ENCODE results near the gene RBCK1.

RBCK1 gene

DNA sequence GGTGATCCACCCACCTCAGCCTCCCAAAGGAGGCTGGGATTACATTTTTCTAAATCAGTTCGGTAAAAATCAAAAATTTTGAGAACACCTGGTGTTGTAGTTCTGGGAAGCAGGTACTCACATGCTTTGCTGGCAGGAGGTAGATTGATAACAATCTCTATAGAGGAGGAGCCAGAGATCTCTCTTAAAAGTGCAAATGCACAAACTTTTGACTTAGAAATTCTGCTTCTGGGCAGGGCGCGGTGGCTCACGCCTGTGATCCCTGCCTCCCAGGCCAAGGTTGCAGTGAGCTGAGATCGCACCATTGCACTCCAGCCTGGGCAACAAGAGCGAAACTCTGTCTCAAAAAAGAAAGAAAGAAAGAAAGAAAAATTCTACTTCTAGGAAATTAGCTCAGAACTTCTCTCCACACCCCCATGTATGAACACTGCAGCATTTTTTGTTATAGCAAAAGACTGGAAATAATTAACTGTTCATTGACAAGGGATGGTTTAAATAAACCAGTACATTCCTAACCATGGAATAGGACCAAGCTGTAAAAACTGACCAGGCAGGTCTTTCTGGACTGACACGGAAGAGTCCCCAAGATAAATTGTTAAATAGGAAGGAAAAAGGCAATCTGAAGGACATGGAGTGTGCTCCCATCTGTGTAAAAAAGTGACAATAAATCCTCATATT, 41.9 kb upstream of the RBCK1 start:
- TF ChIP-seq, protein P1, sequence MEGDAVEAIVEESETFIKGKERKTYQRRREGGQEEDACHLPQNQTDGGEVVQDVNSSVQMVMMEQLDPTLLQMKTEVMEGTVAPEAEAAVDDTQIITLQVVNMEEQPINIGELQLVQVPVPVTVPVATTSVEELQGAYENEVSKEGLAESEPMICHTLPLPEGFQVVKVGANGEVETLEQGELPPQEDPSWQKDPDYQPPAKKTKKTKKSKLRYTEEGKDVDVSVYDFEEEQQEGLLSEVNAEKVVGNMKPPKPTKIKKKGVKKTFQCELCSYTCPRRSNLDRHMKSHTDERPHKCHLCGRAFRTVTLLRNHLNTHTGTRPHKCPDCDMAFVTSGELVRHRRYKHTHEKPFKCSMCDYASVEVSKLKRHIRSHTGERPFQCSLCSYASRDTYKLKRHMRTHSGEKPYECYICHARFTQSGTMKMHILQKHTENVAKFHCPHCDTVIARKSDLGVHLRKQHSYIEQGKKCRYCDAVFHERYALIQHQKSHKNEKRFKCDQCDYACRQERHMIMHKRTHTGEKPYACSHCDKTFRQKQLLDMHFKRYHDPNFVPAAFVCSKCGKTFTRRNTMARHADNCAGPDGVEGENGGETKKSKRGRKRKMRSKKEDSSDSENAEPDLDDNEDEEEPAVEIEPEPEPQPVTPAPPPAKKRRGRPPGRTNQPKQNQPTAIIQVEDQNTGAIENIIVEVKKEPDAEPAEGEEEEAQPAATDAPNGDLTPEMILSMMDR (IDR thresholded peaks at IDR 0.05; ENCODE audit: low read depth, low read length), result no peak
- no peak overlapping the region for H3K4me3 ChIP-seq (ENCODE audit: low read depth, low read length)

DNA sequence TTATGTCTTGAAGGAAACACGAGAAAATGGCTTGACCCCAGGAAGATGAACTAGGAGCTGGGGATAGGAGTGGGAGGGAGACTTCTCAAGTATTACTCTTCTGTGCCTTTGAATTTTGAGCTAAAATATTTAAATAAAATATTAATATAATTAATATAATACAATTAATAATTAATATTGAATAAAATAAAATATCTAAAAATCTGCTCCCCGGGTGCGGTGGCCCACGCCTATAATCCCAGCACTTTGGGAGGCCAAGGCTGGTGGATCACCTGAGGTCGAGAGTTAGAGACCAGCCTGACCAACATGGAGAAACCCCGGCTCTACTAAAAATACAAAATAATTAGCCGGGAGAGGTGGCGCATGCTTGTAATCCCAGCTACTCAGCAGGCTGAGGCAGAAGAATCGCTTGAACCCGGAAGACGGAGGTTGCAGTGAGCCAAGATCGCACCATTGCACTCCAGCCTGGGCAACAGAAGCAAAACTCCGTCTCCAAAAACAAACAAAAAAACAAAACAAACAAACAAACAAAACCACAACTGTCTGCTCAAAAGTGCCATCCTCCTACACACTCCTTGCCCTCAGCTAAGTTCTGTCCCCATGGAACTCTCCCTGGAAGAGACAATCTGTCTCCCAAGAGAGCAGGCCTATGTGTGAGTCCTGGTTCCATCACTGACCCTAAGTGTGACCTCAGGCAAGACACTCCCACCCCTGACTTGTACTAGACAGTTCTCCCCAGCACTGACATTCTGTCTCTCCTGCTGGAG, 41.2 kb upstream of the RBCK1 start:
- H3K4me3 ChIP-seq (ENCODE audit: low read depth, low read length), result no peak overlapping the region

DNA sequence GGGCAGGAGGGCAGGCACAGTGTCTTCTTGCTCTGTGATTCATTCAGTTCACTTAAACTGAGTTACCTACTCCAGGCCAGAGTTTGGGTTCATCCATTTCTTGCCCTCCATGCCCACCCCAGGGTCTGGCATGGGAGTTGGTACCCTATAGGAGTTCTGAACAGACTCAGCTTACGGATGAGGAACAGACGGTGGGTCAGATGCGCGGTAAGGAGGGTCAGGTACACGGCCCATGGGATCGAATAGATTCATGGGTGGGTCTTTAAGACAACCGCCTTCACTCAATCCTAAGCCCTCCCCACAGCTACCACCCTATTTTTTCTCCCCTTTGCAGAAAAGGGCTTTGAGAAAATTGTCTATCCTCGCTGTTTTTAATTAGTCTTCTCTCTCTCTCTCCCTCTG, 40.6 kb upstream of the RBCK1 start:
- TF ChIP-seq, protein P1 (IDR thresholded peaks at IDR 0.05; ENCODE audit: low read depth, low read length), result no peak
- H3K4me3 ChIP-seq (ENCODE audit: low read depth, low read length), result no peak overlapping the region

More for the DNA sequence above, 41.2 kb upstream of the RBCK1 start:
- TF ChIP-seq, protein P1 (IDR thresholded peaks at IDR 0.05; ENCODE audit: low read depth, low read length), result no peak

DNA sequence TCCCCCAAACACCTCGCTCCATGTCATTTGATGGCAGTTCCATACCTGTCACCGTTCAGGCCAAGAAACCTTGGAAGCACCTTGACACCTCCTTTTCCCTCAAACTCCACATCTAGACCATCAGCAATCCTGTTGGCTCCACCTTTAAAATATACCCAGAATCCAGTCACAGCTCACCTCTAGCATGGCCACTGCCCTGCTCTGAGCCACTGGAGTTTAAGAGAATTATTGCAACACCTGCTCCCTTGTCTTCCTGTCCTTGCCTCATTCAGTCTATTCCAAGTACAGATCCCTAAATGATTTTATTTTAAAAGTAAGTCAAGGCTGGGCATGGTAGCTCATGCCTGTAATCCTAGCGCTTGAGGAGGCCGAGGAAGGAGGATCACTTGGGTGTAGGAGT, 39.2 kb upstream of the RBCK1 start:
- TF ChIP-seq, protein P1 (IDR thresholded peaks at IDR 0.05; ENCODE audit: low read depth, low read length), result no peak
- no peak overlapping the region for H3K4me3 ChIP-seq (ENCODE audit: low read depth, low read length)

DNA sequence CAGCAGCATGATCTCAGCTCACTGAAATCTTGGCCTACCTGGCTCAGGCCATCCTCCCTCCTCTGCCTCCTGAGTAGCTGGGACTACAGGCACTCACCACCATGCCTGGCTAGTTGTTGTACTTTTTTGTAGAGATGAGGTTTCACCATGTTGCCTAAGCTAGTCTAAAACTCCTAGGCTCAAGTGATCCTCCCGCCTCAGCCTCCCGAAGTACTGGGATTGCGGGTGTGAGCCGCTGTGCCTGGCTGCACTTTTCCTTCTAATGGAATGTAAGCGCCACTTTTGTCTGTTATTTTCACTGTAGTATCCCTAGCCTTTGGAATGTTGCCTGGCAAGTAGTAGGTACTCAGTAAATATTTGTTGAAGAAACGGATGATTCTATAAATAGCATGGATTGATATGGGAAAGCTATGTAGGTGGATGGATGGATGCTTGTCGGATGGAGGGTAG, 37.9 kb upstream of the RBCK1 start:
- TF ChIP-seq, protein P1 (IDR thresholded peaks at IDR 0.05; ENCODE audit: low read depth, low read length), result no peak
- H3K4me3 ChIP-seq (ENCODE audit: low read depth, low read length), result no peak overlapping the region

DNA sequence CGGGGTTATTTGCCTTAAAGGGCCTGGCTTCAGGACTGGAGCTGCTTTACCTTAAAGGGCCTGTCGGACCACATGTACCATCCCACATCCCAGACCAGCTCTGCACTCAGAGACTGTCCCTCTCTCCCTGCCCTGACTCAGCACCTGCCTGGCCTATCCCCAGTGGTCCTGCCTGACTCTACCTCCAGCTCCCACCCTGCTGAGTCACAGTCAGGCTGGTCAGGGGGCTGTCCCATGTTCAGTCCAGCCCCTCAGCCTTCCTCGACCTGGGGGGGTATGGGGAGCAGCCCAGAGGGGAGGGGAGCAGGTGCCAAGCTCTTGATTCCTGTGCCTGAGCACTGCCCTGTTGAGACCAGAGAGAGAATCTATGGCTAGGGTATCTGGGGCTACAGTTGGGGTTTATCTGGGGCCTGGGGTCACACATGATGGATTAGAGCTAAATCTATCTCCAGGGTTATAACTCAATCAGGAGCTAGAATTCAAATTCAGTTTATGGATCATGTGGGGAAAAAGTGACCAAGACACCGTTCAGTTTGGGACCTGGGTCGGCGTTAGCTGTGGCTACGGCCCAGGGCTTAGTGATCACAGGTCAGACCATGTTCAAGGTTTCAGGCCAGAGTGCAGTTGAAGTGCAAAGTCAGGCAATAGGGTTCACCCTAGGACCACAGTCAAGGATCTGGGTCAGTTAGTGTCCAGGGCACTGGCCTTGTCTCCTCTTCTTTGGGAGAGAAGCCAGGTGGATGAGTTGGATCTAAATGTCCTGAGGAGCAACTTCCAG, 36.9 kb upstream of the RBCK1 start:
- TF ChIP-seq, protein P1 (IDR thresholded peaks at IDR 0.05; ENCODE audit: low read depth, low read length), result no peak
- no peak overlapping the region for H3K4me3 ChIP-seq (ENCODE audit: low read depth, low read length)

Measured in WI38 (cell line).